Activated CD4-positive, alpha-beta T cell treated with anti-CD3 and anti-CD28 coated beads, Interleukin-2, amount 50 U/mL, for 24 hours (primary cell): ENCODE measurements around the gene KRT73.
A peak's percentile ranks its signal among the peaks of the same experiment; 100 is the strongest.
"Not testable (repeated sequence)": the region's sequence is repeated elsewhere in the genome, so short reads cannot be mapped to it uniquely, and the experiment has no call there.

ENCODE experiments used
- DNase-seq, 2 donors: peaks; one replicate each; pipeline ENCODE4 v3.0.0-alpha.2; 2020; ENCODE audit warnings: low read depth in 1 of 2, low spot score in 1 of 2

The KRT73 gene

GRCh38 chr12:52601671-52602070 is 16.7 kb downstream of the KRT73 start:
- no peak for DNase-seq

GRCh38 chr12:52600941-52601481 is 17.3 kb downstream of the KRT73 start, which contains the start of gene KRT72:
Gene KRT72, minus strand, starts transcription at chr12:52601463. Its CDS starts 11 bp downstream, at chr12:52601452.
- DNase-seq = no peak

GRCh38 chr12:52600475-52600874 is 17.9 kb downstream of the KRT73 start:
- DNase-seq = no peak

GRCh38 chr12:52600071-52600470 is 18.3 kb downstream of the KRT73 start:
- DNase-seq = no peak

GRCh38 chr12:52598966-52599365 is 19.4 kb downstream of the KRT73 start:
- DNase-seq = no peak

- DNase-seq = not testable (repeated sequence)
Measured at GRCh38 chr12:52594237-52594636, 24.1 kb downstream of the KRT73 start.

- no peak for DNase-seq
Measured at GRCh38 chr12:52591521-52591920, 26.8 kb downstream of the KRT73 start.

GRCh38 chr12:52590021-52590420 is 28.3 kb downstream of the KRT73 start:
- DNase-seq = no peak

- DNase-seq = no peak
Measured at GRCh38 chr12:52587563-52587962, 30.8 kb downstream of the KRT73 start.

GRCh38 chr12:52585946-52586345 is 32.4 kb downstream of the KRT73 start:
- no peak for DNase-seq

GRCh38 chr12:52585066-52585465 is 33.3 kb downstream of the KRT73 start:
- no peak for DNase-seq

- no peak for DNase-seq
Measured at GRCh38 chr12:52584156-52584682, 34.1 kb downstream of the KRT73 start.

- DNase-seq = peak; percentile 26 to 59
Measured at GRCh38 chr12:52582971-52583456, 35.3 kb downstream of the KRT73 start.

GRCh38 chr12:52582486-52582885 is 35.9 kb downstream of the KRT73 start:
- DNase-seq = no peak

GRCh38 chr12:52581481-52581880 is 36.9 kb downstream of the KRT73 start:
- DNase-seq = no peak

- DNase-seq = no peak
Measured at GRCh38 chr12:52581066-52581465, 37.3 kb downstream of the KRT73 start.

- no peak for DNase-seq
Measured at GRCh38 chr12:52580496-52580895, 37.9 kb downstream of the KRT73 start.

- DNase-seq = no peak
Measured at GRCh38 chr12:52579468-52580465, 38.6 kb downstream of the KRT73 start.

- DNase-seq = no peak
Measured at GRCh38 chr12:52578469-52578868, 39.9 kb downstream of the KRT73 start.

GRCh38 chr12:52577316-52577715 is 41.0 kb downstream of the KRT73 start:
- DNase-seq = no peak

- no peak for DNase-seq
Measured at GRCh38 chr12:52575948-52576347, 42.4 kb downstream of the KRT73 start.

- no peak for DNase-seq
Measured at GRCh38 chr12:52575256-52575655, 43.1 kb downstream of the KRT73 start.
